Measurements from ENCODE around the gene STK32A. TPM values are rescaled to one million over a fixed set of nuclear protein-coding genes. Genes with fewer than 3 reads are reported as not detected.

STK32A gene
- total RNA-seq, 1 experiment from 2014 or later = 1.2 TPM

- H2AFZ ChIP-seq (ENCODE audit: low read depth, low read length, poor library complexity, severe bottlenecking) = no peak overlapping the region
- no peaks in the 10 kb centered on the region for H3K36me3 ChIP-seq (ENCODE audit: control insufficient read depth in 1 of 2, insufficient read depth in 2 of 2, low read length in 2 of 2)
- no peaks in the 10 kb centered on the region for H3K9me2 ChIP-seq (ENCODE audit: insufficient read depth)
- no peak overlapping the region for H3K9ac ChIP-seq (ENCODE audit: low read length)
- ATAC-seq = no peak
- TF ChIP-seq JUND (IDR thresholded peaks at IDR 0.05) = peak; percentile 34
- TF ChIP-seq EZH2 (IDR thresholded peaks at IDR 0.05) = no peak
- TF ChIP-seq FOSL1 (IDR thresholded peaks at IDR 0.05; ENCODE audit: low read depth) = peak; percentile 50
- TF ChIP-seq SIN3A (IDR thresholded peaks at IDR 0.05; ENCODE audit: low read depth) = no peak
- no peak for TF ChIP-seq ATF3 (IDR thresholded peaks at IDR 0.05)
- H3K4me2 ChIP-seq (ENCODE audit: low read length) = peak overlapping the region; percentile 10
- intact Hi-C loops (cut with micrococcal nuclease) = no loop called here
- no peaks in the 10 kb centered on the region for H3K27me3 ChIP-seq (ENCODE audit: insufficient read depth, low read length)
- H3K79me2 ChIP-seq (ENCODE audit: insufficient read depth, low read length) = no peaks in the 10 kb centered on the region
- peak; percentile 7 for DNase-seq (ENCODE audit: low read depth, low spot score)
- no peaks in the 10 kb centered on the region for H3K9me3 ChIP-seq (ENCODE audit: control insufficient read depth in 1 of 2, insufficient read depth in 1 of 2, low read depth in 1 of 2, low read length in 2 of 2)
- H3K4me1 ChIP-seq (ENCODE audit: control insufficient read depth in 1 of 2, insufficient read depth in 2 of 2, low read length in 2 of 2) = peaks cover 0 to 15% of the 10 kb centered on the region in 2 experiments; a peak in 2 of 4 replicates
- no TSS peak for BruUV-seq (replicated peaks)
- no peaks in the 10 kb centered on the region for H4K20me1 ChIP-seq (ENCODE audit: insufficient read depth)
- CTCF ChIA-PET = no interaction called here
- RAD21 ChIA-PET (ENCODE audit: low non-redundant PET in 1 of 2, low total read pairs in 2 of 2, uncharacterized antibody in 2 of 2, unreplicated experiment in 2 of 2) = no interaction called here
- POLR2A ChIA-PET = no interaction called here
- H3K27ac ChIP-seq (ENCODE audit: low read depth, low read length) = no peak overlapping the region
- H3K4me3 ChIP-seq (replicated peaks in 1 of 2; ENCODE audit: low read depth in 1 of 2, low read length in 2 of 2) = no peak overlapping the region
Measured at GRCh38 chr5:147303976-147304375, 69.2 kb downstream of the STK32A start.

GRCh38 chr5:147305147-147305546, 70.3 kb downstream of the STK32A start:
- H3K9me2 ChIP-seq (ENCODE audit: insufficient read depth) = no peaks in the 10 kb centered on the region
- H3K4me3 ChIP-seq (replicated peaks in 1 of 2; ENCODE audit: low read depth in 1 of 2, low read length in 2 of 2) = no peak overlapping the region
- ChIA-PET RAD21 (ENCODE audit: low non-redundant PET in 1 of 2, low total read pairs in 2 of 2, uncharacterized antibody in 2 of 2, unreplicated experiment in 2 of 2) (no interaction called here), POLR2A (no interaction called here), CTCF (no interaction called here)
- H3K27me3 ChIP-seq (ENCODE audit: insufficient read depth, low read length) = no peaks in the 10 kb centered on the region
- H3K9ac ChIP-seq (ENCODE audit: low read length) = no peak overlapping the region
- DNase-seq (ENCODE audit: low read depth, low spot score) (no peak), ATAC-seq (no peak)
- H3K79me2 ChIP-seq (ENCODE audit: insufficient read depth, low read length) = no peaks in the 10 kb centered on the region
- peaks cover 3 to 26% of the 10 kb centered on the region in 2 experiments; a peak in 3 of 4 replicates for H3K4me1 ChIP-seq (ENCODE audit: control insufficient read depth in 1 of 2, insufficient read depth in 2 of 2, low read length in 2 of 2)
- H3K4me2 ChIP-seq (ENCODE audit: low read length) = no peak overlapping the region
- no peaks in the 10 kb centered on the region for H4K20me1 ChIP-seq (ENCODE audit: insufficient read depth)
- no peak overlapping the region for H3K27ac ChIP-seq (ENCODE audit: low read depth, low read length)
- no peaks in the 10 kb centered on the region for H3K9me3 ChIP-seq (ENCODE audit: control insufficient read depth in 1 of 2, insufficient read depth in 1 of 2, low read depth in 1 of 2, low read length in 2 of 2)
- intact Hi-C loops (cut with micrococcal nuclease) = no loop called here
- no peaks in the 10 kb centered on the region for H3K36me3 ChIP-seq (ENCODE audit: control insufficient read depth in 1 of 2, insufficient read depth in 2 of 2, low read length in 2 of 2)
- no TSS peak for BruUV-seq (replicated peaks)
- no peak overlapping the region for H2AFZ ChIP-seq (ENCODE audit: low read depth, low read length, poor library complexity, severe bottlenecking)
- TF ChIP-seq CEBPB (IDR thresholded peaks at IDR 0.05; ENCODE audit: low read depth) (no peak), EZH2 (IDR thresholded peaks at IDR 0.05) (no peak), ATF3 (IDR thresholded peaks at IDR 0.05) (no peak), CBX3 (IDR thresholded peaks at IDR 0.05; ENCODE audit: low read depth) (no peak), ZFX (IDR thresholded peaks at IDR 0.05) (no peak), POLR2A (IDR thresholded peaks at IDR 0.05; ENCODE audit: borderline replicate concordance, extremely low read depth, insufficient read depth, insufficient read length) (no peak), ELF1 (IDR thresholded peaks at IDR 0.05; ENCODE audit: borderline replicate concordance, low read depth) (no peak), SP1 (IDR thresholded peaks at IDR 0.05; ENCODE audit: low read depth) (no peak), RAD21 (IDR thresholded peaks at IDR 0.05; ENCODE audit: low read depth) (no peak), YY1 (IDR thresholded peaks at IDR 0.05; ENCODE audit: extremely low read depth, insufficient replicate concordance, low read depth, low read length) (no peak), FOSL1 (IDR thresholded peaks at IDR 0.05; ENCODE audit: low read depth) (no peak), EZH2phosphoT487 (IDR thresholded peaks at IDR 0.05; ENCODE audit: borderline replicate concordance) (no peak), SIN3A (IDR thresholded peaks at IDR 0.05; ENCODE audit: low read depth) (no peak), POLR2AphosphoS5 (IDR thresholded peaks at IDR 0.05; ENCODE audit: low read depth, low read length) (no peak), CTCF (IDR thresholded peaks at IDR 0.05 in 2 of 3, conservative IDR thresholded peaks at IDR 0.05 in 1 of 3; ENCODE audit: borderline replicate concordance in 1 of 3, insufficient read depth in 1 of 3, low read depth in 2 of 3, low read length in 2 of 3) (no peak), EGR1 (IDR thresholded peaks at IDR 0.05; ENCODE audit: low read depth) (no peak)
- TF ChIP-seq, protein P1, sequence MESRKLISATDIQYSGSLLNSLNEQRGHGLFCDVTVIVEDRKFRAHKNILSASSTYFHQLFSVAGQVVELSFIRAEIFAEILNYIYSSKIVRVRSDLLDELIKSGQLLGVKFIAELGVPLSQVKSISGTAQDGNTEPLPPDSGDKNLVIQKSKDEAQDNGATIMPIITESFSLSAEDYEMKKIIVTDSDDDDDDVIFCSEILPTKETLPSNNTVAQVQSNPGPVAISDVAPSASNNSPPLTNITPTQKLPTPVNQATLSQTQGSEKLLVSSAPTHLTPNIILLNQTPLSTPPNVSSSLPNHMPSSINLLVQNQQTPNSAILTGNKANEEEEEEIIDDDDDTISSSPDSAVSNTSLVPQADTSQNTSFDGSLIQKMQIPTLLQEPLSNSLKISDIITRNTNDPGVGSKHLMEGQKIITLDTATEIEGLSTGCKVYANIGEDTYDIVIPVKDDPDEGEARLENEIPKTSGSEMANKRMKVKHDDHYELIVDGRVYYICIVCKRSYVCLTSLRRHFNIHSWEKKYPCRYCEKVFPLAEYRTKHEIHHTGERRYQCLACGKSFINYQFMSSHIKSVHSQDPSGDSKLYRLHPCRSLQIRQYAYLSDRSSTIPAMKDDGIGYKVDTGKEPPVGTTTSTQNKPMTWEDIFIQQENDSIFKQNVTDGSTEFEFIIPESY (IDR thresholded peaks at IDR 0.05; ENCODE audit: extremely low read depth, insufficient replicate concordance, low read length) = no peak
